Cardiac muscle cell (in vitro differentiated cells and primary cell): Measurements from ENCODE around the gene MBP. TPM values are rescaled to one million over a fixed set of nuclear protein-coding genes. Genes with fewer than 3 reads are reported as not detected.

ENCODE experiments used
- DNase-seq, 2 donors: peaks; one replicate each; pipeline versions ENCODE4 v3.0.0 to v3.0.0-alpha.2; 2010 to 2017; ENCODE audit warnings: low read depth in 1 of 2, low spot score in 1 of 2
- H3K27ac ChIP-seq: fragments of 200-600 bp; sonication (generic); 2 replicates; pipeline ENCODE4 v1.5.1; 2016
- H3K27me3 ChIP-seq: fragments of 200-600 bp; sonication (generic); 2 replicates; pipeline ENCODE4 v1.6.0; 2016; ENCODE audit warnings: control low read depth
- H3K36me3 ChIP-seq: fragments of 200-600 bp; sonication (generic); 2 replicates; pipeline ENCODE4 v1.5.1; 2016; ENCODE audit warnings: control low read depth
- H3K4me1 ChIP-seq: fragments of 200-600 bp; sonication (generic); 2 replicates; pipeline ENCODE4 v1.8.1; 2017; ENCODE audit warnings: low read depth, mild to moderate bottlenecking, mixed run types
- H3K4me3 ChIP-seq: fragments of 200-600 bp; sonication (generic); 2 replicates; pipeline ENCODE4 v1.5.1; 2016; ENCODE audit warnings: mild to moderate bottlenecking
- H3K9me3 ChIP-seq: fragments of 200-600 bp; sonication (generic); 2 replicates; pipeline ENCODE4 v1.5.1; 2017; ENCODE audit warnings: low read depth, mild to moderate bottlenecking, control low read depth
- CTCF ChIP-seq: IDR thresholded peaks from 2 replicates; pipeline ENCODE4 v1.5.1; 2012; ENCODE audit warnings: low read depth, mild to moderate bottlenecking, low read length
- polyA plus RNA-seq: library from polyadenylated mRNA; unstranded; fragments of >200 nt; fragmentation: Nextera tagmentation; extraction: Ambion mirVana; gene quantifications from 2 replicates; pipeline ENCODE4 v1.2.1, GENCODE V29; 2016
- total RNA-seq: library from RNA; depleted of rRNA; stranded (reverse); fragments of >200 nt; gene quantifications from 2 replicates; pipeline ENCODE4 v1.2.3, GENCODE V29; 2016

MBP gene
- total and polyA plus RNA-seq, 2 experiments from 2014 or later: 0.32 to 0.42 TPM

- H3K9me3 ChIP-seq: no peaks in the 10 kb centered on the region
- no peak overlapping the region for H3K27ac ChIP-seq
- no peaks in the 10 kb centered on the region for H3K36me3 ChIP-seq
- H3K4me1 ChIP-seq: no peaks in the 10 kb centered on the region
- DNase-seq: no peak
- no peaks in the 10 kb centered on the region for H3K27me3 ChIP-seq
- H3K4me3 ChIP-seq: no peak overlapping the region
- no peak for TF ChIP-seq CTCF
Measured at GRCh38 chr18:77073336-77074093, 59.1 kb downstream of the MBP start.

GRCh38 chr18:77072566-77072965 is 60.0 kb downstream of the MBP start:
- Histone ChIP-seq H3K27me3 (no peaks in the 10 kb centered on the region), H3K4me3 (no peak overlapping the region), H3K36me3 (no peaks in the 10 kb centered on the region), H3K9me3 (no peaks in the 10 kb centered on the region), H3K27ac (no peak overlapping the region), H3K4me1 (no peaks in the 10 kb centered on the region)
- no peak for DNase-seq
- no peak for TF ChIP-seq CTCF

- H3K27ac ChIP-seq: no peak overlapping the region
- no peaks in the 10 kb centered on the region for H3K4me1 ChIP-seq
Measured at GRCh38 chr18:77071711-77072292, 60.8 kb downstream of the MBP start.

GRCh38 chr18:77071061-77071460 is 61.5 kb downstream of the MBP start:
- Histone ChIP-seq H3K27ac (no peak overlapping the region), H3K27me3 (no peaks in the 10 kb centered on the region), H3K36me3 (no peaks in the 10 kb centered on the region), H3K9me3 (no peaks in the 10 kb centered on the region), H3K4me1 (no peaks in the 10 kb centered on the region), H3K4me3 (no peak overlapping the region)
- no peak for DNase-seq
- TF ChIP-seq CTCF: no peak

More at GRCh38 chr18:77071711-77072292, 60.8 kb downstream of the MBP start:
- Histone ChIP-seq H3K36me3 (no peaks in the 10 kb centered on the region), H3K9me3 (no peaks in the 10 kb centered on the region), H3K27me3 (no peaks in the 10 kb centered on the region), H3K4me3 (no peak overlapping the region)
- no peak for TF ChIP-seq CTCF
- DNase-seq: peak in 1 of 2 donors; percentile 92

GRCh38 chr18:77070627-77071026 is 62.0 kb downstream of the MBP start:
- H3K4me3 ChIP-seq: no peak overlapping the region
- H3K27me3 ChIP-seq: no peaks in the 10 kb centered on the region
- no peaks in the 10 kb centered on the region for H3K9me3 ChIP-seq
- H3K4me1 ChIP-seq: no peaks in the 10 kb centered on the region
- no peaks in the 10 kb centered on the region for H3K36me3 ChIP-seq
- DNase-seq: no peak
- no peak overlapping the region for H3K27ac ChIP-seq
- no peak for TF ChIP-seq CTCF
